GM23338 (cell line): ENCODE measurements around the gene FBXO30. TPM values are rescaled to one million over a fixed set of nuclear protein-coding genes. Genes with fewer than 3 reads are reported as not detected.

ENCODE experiments used
- ATAC-seq: fragments of 200-7000 bp; cut with Tn5 transposase; 3 replicates; pipeline ENCODE4 v1.9.1; 2020
- DNase-seq: peaks from one replicate; pipeline ENCODE4 v3.0.0-alpha.2; 2015; ENCODE audit warnings: low spot score
- H2AFZ ChIP-seq: fragments of 200-600 bp; sonication (generic); 2 replicates; pipeline ENCODE4 v1.8.0; 2016; ENCODE audit warnings: antibody characterized with exemption, mild to moderate bottlenecking, moderate library complexity
- H3F3A ChIP-seq: fragments of 200-600 bp; sonication (generic); replicated peaks from 2 replicates; pipeline ENCODE4 v1.8.0; 2017; ENCODE audit warnings: antibody characterized with exemption, mixed run types, low read depth
- H3K27ac ChIP-seq: fragments of 200-600 bp; sonication (generic); 2 replicates; pipeline ENCODE4 v1.6.1; 2016; ENCODE audit warnings: low read depth
- H3K27me3 ChIP-seq: fragments of 200-600 bp; sonication (generic); 2 replicates; pipeline ENCODE4 v1.8.0; 2016; ENCODE audit warnings: mild to moderate bottlenecking, mixed run types, moderate library complexity; ENCODE audit not compliant: insufficient read depth
- H3K36me3 ChIP-seq: fragments of 200-600 bp; sonication (generic); 2 replicates; pipeline ENCODE4 v1.8.0; 2016; ENCODE audit warnings: mild to moderate bottlenecking; ENCODE audit not compliant: insufficient read depth
- H3K4me1 ChIP-seq: fragments of 200-600 bp; sonication (generic); 2 replicates; pipeline ENCODE4 v1.8.0; 2016; ENCODE audit warnings: mild to moderate bottlenecking, moderate library complexity; ENCODE audit not compliant: insufficient read depth
- H3K4me2 ChIP-seq: fragments of 200-600 bp; sonication (generic); 2 replicates; pipeline ENCODE4 v1.7.1; 2017; ENCODE audit warnings: mixed run types
- H3K4me3 ChIP-seq: fragments of 200-600 bp; sonication (generic); 2 replicates; pipeline ENCODE4 v1.6.1; 2016; ENCODE audit warnings: mixed run types
- H3K79me2 ChIP-seq: fragments of 200-600 bp; sonication (generic); replicated peaks from 2 replicates; pipeline ENCODE4 v1.8.0; 2017; ENCODE audit warnings: mild to moderate bottlenecking; ENCODE audit not compliant: insufficient read depth
- H3K9me2 ChIP-seq: fragments of 200-600 bp; sonication (generic); 2 replicates; pipeline ENCODE4 v1.8.0; 2017; ENCODE audit not compliant: insufficient read depth
- H4K20me1 ChIP-seq: fragments of 200-600 bp; sonication (generic); replicated peaks from 2 replicates; pipeline ENCODE4 v1.8.0; 2017; ENCODE audit warnings: mild to moderate bottlenecking; ENCODE audit not compliant: insufficient read depth
- H3K27ac Mint-ChIP-seq: 2 replicates; pipeline ENCODE4 v1.8.0; 2020; ENCODE audit warnings: inconsistent platforms, mild to moderate bottlenecking, moderate library complexity, mixed read lengths
- H3K27me3 Mint-ChIP-seq: 3 replicates; pipeline ENCODE4 v1.8.0; 2022; ENCODE audit warnings: low read depth, mild to moderate bottlenecking, moderate library complexity, mixed read lengths, inconsistent platforms; ENCODE audit not compliant: insufficient read depth, poor library complexity
- H3K36me3 Mint-ChIP-seq: 3 replicates; pipeline ENCODE4 v1.8.0; 2021; ENCODE audit warnings: low read depth, mild to moderate bottlenecking, inconsistent platforms, moderate library complexity, mixed read lengths
- H3K4me1 Mint-ChIP-seq: 3 replicates; pipeline ENCODE4 v1.8.0; 2020; ENCODE audit warnings: mild to moderate bottlenecking, inconsistent platforms, mixed read lengths
- H3K4me3 Mint-ChIP-seq: 3 replicates; pipeline ENCODE4 v1.8.0; 2021; ENCODE audit warnings: moderate library complexity, mild to moderate bottlenecking, inconsistent platforms, mixed read lengths
- H3K9me3 Mint-ChIP-seq: 3 replicates; pipeline ENCODE4 v1.8.0; 2020; ENCODE audit warnings: moderate library complexity, mild to moderate bottlenecking, inconsistent platforms, mixed read lengths
- CREB1 ChIP-seq: fragments of 250-450 bp; sonication (Bioruptor Pico); IDR thresholded peaks from 2 replicates; pipeline ENCODE4 v1.5.0; 2020; ENCODE audit warnings: low read depth, mild to moderate bottlenecking, moderate library complexity
- EZH2 ChIP-seq: fragments of 200-600 bp; sonication (generic); IDR thresholded peaks from one replicate; pipeline ENCODE4 v1.8.0; 2017; ENCODE audit warnings: antibody characterized with exemption, mild to moderate bottlenecking, low read depth; ENCODE audit not compliant: unreplicated experiment
- EZH2phosphoT487 ChIP-seq: fragments of 200-600 bp; sonication (generic); IDR thresholded peaks from one replicate; pipeline ENCODE4 v1.8.1; 2018; ENCODE audit warnings: antibody characterized with exemption; ENCODE audit not compliant: unreplicated experiment
- JUNB ChIP-seq: IDR thresholded peaks from one replicate; pipeline ENCODE4 v1.6.1; 2016; ENCODE audit warnings: antibody characterized with exemption; ENCODE audit not compliant: unreplicated experiment
- POLR2AphosphoS5 ChIP-seq: IDR thresholded peaks from 2 replicates; pipeline ENCODE4 v1.6.1; 2016; ENCODE audit warnings: antibody characterized with exemption, low read depth
- STAT1 ChIP-seq: IDR thresholded peaks from one replicate; pipeline ENCODE4 v1.6.1; 2016; ENCODE audit warnings: antibody characterized with exemption; ENCODE audit not compliant: unreplicated experiment
- ZNF114 ChIP-seq: fragments of 250-450 bp; sonication (Bioruptor Pico); IDR thresholded peaks from 2 replicates; pipeline ENCODE4 v1.5.0; 2020; ENCODE audit warnings: mild to moderate bottlenecking, moderate library complexity
- ZNF331 ChIP-seq: fragments of 250-450 bp; sonication (Bioruptor Pico); IDR thresholded peaks from 2 replicates; pipeline ENCODE4 v1.5.0; 2020; ENCODE audit warnings: low read depth, mild to moderate bottlenecking, moderate library complexity
- polyA plus RNA-seq: library from polyadenylated mRNA; unstranded; fragments of >200 nt; fragmentation: Nextera tagmentation; extraction: Ambion mirVana; gene quantifications from 2 replicates; pipeline ENCODE4 v1.2.1, GENCODE V29; 2016
- total RNA-seq: library from RNA; depleted of rRNA; stranded (reverse); fragments of >200 nt; shearing (Covaris generic); gene quantifications from 2 replicates; pipeline ENCODE4 v1.2.3, GENCODE V29; 2014
- TF ChIP-seq, protein P1 (sequence below): IDR thresholded peaks from one replicate; pipeline ENCODE4 v1.6.1; 2018; ENCODE audit warnings: antibody characterized with exemption; ENCODE audit not compliant: unreplicated experiment
- TF ChIP-seq, protein P2 (sequence below), 2 experiments: fragments of 200-600 bp in 1 of 2; sonication (generic) in 1 of 2; conservative IDR thresholded peaks; 2 replicates each; pipeline versions ENCODE4 v1.5.1 to v1.6.1; 2016 to 2017; ENCODE audit warnings: antibody characterized with exemption in 2 of 2, low read depth in 2 of 2, mild to moderate bottlenecking in 2 of 2, moderate library complexity in 1 of 2
- TF ChIP-seq, protein P3 (sequence below): fragments of 250-450 bp; sonication (Bioruptor Pico); IDR thresholded peaks from 2 replicates; pipeline ENCODE4 v1.5.0; 2020; ENCODE audit warnings: mild to moderate bottlenecking, moderate library complexity

FBXO30 gene
- total and polyA plus RNA-seq, 2 experiments from 2014 or later = 6.5 to 21.3 TPM

DNA sequence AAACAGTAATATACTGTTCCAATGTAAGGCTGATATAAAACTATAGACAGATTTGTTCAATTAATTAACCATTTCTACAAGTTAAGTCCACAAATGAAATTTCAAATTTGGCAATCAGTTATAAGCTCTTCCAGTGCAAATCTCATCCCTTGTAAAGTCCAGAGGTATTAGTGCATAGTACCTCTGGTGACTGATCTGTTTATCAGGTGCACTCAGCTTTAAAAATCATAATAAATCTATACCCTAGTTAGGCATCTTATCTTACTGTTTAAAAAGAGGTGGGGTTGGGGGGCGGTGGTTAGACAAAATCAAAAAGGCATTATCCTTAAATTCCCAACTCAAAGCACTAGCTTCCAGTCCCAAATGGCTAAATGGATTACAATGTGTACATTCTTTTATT lies 2.9 kb downstream of the FBXO30 start (continued):
- TF ChIP-seq EZH2 = no peak
- TF ChIP-seq, protein P1, sequence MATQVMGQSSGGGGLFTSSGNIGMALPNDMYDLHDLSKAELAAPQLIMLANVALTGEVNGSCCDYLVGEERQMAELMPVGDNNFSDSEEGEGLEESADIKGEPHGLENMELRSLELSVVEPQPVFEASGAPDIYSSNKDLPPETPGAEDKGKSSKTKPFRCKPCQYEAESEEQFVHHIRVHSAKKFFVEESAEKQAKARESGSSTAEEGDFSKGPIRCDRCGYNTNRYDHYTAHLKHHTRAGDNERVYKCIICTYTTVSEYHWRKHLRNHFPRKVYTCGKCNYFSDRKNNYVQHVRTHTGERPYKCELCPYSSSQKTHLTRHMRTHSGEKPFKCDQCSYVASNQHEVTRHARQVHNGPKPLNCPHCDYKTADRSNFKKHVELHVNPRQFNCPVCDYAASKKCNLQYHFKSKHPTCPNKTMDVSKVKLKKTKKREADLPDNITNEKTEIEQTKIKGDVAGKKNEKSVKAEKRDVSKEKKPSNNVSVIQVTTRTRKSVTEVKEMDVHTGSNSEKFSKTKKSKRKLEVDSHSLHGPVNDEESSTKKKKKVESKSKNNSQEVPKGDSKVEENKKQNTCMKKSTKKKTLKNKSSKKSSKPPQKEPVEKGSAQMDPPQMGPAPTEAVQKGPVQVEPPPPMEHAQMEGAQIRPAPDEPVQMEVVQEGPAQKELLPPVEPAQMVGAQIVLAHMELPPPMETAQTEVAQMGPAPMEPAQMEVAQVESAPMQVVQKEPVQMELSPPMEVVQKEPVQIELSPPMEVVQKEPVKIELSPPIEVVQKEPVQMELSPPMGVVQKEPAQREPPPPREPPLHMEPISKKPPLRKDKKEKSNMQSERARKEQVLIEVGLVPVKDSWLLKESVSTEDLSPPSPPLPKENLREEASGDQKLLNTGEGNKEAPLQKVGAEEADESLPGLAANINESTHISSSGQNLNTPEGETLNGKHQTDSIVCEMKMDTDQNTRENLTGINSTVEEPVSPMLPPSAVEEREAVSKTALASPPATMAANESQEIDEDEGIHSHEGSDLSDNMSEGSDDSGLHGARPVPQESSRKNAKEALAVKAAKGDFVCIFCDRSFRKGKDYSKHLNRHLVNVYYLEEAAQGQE = no peak
- no peak for TF ChIP-seq ZNF331
- TF ChIP-seq, protein P2, sequence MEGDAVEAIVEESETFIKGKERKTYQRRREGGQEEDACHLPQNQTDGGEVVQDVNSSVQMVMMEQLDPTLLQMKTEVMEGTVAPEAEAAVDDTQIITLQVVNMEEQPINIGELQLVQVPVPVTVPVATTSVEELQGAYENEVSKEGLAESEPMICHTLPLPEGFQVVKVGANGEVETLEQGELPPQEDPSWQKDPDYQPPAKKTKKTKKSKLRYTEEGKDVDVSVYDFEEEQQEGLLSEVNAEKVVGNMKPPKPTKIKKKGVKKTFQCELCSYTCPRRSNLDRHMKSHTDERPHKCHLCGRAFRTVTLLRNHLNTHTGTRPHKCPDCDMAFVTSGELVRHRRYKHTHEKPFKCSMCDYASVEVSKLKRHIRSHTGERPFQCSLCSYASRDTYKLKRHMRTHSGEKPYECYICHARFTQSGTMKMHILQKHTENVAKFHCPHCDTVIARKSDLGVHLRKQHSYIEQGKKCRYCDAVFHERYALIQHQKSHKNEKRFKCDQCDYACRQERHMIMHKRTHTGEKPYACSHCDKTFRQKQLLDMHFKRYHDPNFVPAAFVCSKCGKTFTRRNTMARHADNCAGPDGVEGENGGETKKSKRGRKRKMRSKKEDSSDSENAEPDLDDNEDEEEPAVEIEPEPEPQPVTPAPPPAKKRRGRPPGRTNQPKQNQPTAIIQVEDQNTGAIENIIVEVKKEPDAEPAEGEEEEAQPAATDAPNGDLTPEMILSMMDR (conservative IDR thresholded peaks at IDR 0.05; ENCODE audit: low read depth in 2 of 2) = no peak
- no peak for TF ChIP-seq ZNF114 (CRISPR knock-in tag)
- TF ChIP-seq CREB1 (CRISPR knock-in tag) = no peak
- TF ChIP-seq EZH2phosphoT487 = no peak
- no peak for TF ChIP-seq JUNB
- TF ChIP-seq STAT1 = no peak

DNA sequence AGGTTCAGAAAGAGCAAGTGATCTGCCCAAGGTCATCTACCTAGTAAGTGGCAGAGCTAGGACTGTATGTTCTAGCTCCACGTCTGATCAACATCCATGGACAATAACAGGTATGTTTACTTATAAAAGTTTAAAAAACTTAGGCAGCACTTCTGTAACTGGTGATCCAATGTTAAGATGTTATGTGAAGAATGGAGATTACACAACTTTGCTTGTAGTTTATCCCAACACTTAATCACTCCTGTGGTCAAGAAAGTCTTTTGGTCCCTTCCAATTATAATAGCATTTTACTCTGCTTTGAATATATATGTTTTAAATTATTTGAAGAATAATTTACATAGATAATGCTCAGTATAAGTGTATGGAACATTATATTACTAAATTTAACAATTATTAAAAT lies 4.8 kb downstream of the FBXO30 start:
- no peaks in the 10 kb centered on the region for H3K9me2 ChIP-seq
- peaks cover 26% of the 10 kb centered on the region; the same call in 1 of the 2 replicates for H4K20me1 ChIP-seq
- Mint-ChIP-seq H3K4me3 (no peak overlapping the region), H3K36me3 (peaks cover 21% of the 10 kb centered on the region), H3K27ac (no peak overlapping the region), H3K27me3 (no peaks in the 10 kb centered on the region), H3K9me3 (no peaks in the 10 kb centered on the region), H3K4me1 (peaks cover 24% of the 10 kb centered on the region)
- no peak for DNase-seq
- peaks cover 93% of the 10 kb centered on the region for H3K79me2 ChIP-seq
- H3K4me1 ChIP-seq = peaks cover 25% of the 10 kb centered on the region
- no peaks in the 10 kb centered on the region for H3F3A ChIP-seq
- H3K27ac ChIP-seq = no peak overlapping the region
- H3K36me3 ChIP-seq = 0 out of 2 replicates have a peak, but pooled peaks cover 4% of the 10 kb centered on the region
- H3K4me2 ChIP-seq = no peak overlapping the region
- no peaks in the 10 kb centered on the region for H3K27me3 ChIP-seq
- ATAC-seq = no peak
- no peak overlapping the region for H2AFZ ChIP-seq
- no peak overlapping the region for H3K4me3 ChIP-seq
- no peak for TF ChIP-seq JUNB
- TF ChIP-seq ZNF114 (CRISPR knock-in tag) = no peak
- TF ChIP-seq, protein P3, sequence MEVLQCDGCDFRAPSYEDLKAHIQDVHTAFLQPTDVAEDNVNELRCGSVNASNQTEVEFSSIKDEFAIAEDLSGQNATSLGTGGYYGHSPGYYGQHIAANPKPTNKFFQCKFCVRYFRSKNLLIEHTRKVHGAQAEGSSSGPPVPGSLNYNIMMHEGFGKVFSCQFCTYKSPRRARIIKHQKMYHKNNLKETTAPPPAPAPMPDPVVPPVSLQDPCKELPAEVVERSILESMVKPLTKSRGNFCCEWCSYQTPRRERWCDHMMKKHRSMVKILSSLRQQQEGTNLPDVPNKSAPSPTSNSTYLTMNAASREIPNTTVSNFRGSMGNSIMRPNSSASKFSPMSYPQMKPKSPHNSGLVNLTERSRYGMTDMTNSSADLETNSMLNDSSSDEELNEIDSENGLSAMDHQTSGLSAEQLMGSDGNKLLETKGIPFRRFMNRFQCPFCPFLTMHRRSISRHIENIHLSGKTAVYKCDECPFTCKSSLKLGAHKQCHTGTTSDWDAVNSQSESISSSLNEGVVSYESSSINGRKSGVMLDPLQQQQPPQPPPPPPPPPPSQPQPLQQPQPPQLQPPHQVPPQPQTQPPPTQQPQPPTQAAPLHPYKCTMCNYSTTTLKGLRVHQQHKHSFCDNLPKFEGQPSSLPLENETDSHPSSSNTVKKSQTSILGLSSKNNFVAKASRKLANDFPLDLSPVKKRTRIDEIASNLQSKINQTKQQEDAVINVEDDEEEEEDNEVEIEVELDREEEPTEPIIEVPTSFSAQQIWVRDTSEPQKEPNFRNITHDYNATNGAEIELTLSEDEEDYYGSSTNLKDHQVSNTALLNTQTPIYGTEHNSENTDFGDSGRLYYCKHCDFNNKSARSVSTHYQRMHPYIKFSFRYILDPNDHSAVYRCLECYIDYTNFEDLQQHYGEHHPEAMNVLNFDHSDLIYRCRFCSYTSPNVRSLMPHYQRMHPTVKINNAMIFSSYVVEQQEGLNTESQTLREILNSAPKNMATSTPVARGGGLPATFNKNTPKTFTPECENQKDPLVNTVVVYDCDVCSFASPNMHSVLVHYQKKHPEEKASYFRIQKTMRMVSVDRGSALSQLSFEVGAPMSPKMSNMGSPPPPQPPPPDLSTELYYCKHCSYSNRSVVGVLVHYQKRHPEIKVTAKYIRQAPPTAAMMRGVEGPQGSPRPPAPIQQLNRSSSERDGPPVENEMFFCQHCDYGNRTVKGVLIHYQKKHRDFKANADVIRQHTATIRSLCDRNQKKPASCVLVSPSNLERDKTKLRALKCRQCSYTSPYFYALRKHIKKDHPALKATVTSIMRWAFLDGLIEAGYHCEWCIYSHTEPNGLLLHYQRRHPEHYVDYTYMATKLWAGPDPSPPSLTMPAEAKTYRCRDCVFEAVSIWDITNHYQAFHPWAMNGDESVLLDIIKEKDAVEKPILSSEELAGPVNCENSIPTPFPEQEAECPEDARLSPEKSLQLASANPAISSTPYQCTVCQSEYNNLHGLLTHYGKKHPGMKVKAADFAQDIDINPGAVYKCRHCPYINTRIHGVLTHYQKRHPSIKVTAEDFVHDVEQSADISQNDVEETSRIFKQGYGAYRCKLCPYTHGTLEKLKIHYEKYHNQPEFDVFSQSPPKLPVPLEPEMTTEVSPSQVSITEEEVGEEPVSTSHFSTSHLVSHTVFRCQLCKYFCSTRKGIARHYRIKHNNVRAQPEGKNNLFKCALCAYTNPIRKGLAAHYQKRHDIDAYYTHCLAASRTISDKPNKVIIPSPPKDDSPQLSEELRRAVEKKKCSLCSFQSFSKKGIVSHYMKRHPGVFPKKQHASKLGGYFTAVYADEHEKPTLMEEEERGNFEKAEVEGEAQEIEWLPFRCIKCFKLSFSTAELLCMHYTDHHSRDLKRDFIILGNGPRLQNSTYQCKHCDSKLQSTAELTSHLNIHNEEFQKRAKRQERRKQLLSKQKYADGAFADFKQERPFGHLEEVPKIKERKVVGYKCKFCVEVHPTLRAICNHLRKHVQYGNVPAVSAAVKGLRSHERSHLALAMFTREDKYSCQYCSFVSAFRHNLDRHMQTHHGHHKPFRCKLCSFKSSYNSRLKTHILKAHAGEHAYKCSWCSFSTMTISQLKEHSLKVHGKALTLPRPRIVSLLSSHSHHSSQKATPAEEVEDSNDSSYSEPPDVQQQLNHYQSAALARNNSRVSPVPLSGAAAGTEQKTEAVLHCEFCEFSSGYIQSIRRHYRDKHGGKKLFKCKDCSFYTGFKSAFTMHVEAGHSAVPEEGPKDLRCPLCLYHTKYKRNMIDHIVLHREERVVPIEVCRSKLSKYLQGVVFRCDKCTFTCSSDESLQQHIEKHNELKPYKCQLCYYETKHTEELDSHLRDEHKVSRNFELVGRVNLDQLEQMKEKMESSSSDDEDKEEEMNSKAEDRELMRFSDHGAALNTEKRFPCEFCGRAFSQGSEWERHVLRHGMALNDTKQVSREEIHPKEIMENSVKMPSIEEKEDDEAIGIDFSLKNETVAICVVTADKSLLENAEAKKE (CRISPR knock-in tag) = no peak
- no peak for TF ChIP-seq CREB1 (CRISPR knock-in tag)
- no peak for TF ChIP-seq EZH2phosphoT487
- TF ChIP-seq, protein P2 (conservative IDR thresholded peaks at IDR 0.05; ENCODE audit: low read depth in 2 of 2) = no peak
- TF ChIP-seq POLR2AphosphoS5 = no peak
